ENCODE measurements around the gene JUN.

JUN gene

DNA sequence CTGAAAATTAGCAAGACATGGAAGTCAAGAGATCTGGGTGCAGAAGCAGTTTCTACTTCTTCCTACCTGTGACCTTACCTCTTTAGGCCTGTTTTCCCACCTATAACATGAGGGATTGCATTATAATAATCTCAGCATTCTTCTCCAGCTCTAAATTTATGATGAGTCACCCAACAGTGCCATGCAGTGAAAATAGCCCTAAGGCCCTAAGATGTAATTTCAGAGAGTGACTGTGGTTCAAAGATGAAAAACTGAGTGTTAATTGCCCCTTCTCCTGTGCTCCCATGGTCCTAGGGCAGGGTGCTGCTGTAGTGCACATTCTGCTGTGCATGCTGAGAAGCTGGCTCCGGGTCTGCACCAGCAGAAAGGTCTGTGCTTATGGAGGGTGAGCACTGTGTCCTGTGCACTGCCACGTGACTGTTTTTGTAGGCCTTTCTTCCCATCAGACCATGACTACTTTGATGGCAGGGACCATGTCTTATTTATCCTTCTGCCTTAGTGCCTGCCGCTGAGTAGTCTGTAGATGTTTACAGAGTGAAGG is 29.7 kb downstream of the JUN start:
- H3K27ac ChIP-seq = no peak overlapping the region
- no peak for TF ChIP-seq CTCF (conservative IDR thresholded peaks at IDR 0.05)

GRCh38 chr1:58753431-58753866 is 30.4 kb downstream of the JUN start:
- no peak overlapping the region; the same call in 1 of the 2 replicates for H3K27ac ChIP-seq

DNA sequence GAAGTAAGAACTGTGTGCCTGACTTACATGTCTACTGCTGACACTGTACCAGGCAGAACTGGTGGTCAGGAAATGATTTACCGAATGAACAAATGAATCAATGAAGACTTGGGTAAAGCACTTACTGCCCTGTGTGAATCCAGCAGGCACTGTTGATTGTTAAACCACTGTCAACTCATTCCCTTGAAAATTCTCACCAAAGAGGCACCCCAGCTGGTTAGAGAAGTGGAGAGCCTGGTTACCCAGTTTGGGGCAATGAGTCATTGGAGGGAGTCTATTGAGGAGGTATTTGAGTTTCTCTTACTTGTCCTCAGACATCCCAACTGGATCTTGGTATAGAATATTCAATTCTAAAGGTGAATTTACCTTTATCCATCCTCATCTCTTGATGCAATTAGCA is 34.2 kb downstream of the JUN start:
- no peak overlapping the region for H3K27ac ChIP-seq
- TF ChIP-seq CTCF (conservative IDR thresholded peaks at IDR 0.05) = no peak

More at GRCh38 chr1:58753431-58753866, 30.4 kb downstream of the JUN start:
- TF ChIP-seq CTCF (conservative IDR thresholded peaks at IDR 0.05) = no peak

GRCh38 chr1:58748666-58749065 is 35.2 kb downstream of the JUN start:
- no peak overlapping the region for H3K27ac ChIP-seq
- TF ChIP-seq CTCF (conservative IDR thresholded peaks at IDR 0.05) = no peak

DNA sequence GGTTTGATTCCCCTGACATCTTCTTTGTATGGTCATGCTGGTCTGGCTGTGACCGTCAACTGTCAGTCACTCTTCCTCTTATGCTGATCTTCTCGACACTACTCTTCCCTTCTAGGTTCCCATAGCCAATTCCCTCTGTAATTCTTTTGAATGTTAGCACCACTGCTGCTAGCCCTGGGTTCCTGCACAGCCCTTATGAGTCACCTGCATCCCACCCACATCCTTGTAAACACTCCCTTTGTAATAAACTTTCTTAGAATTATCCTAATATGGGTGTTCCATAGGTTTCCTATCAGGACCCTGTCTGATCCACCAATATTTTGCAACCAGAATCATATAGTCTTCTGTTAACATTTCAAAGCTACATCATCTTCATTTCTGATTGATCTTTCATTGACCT is 37.1 kb downstream of the JUN start:
- no peak for TF ChIP-seq CTCF (conservative IDR thresholded peaks at IDR 0.05)
- H3K27ac ChIP-seq = no peak overlapping the region

- H3K27ac ChIP-seq = no peak overlapping the region
- TF ChIP-seq CTCF (conservative IDR thresholded peaks at IDR 0.05) = no peak
These were observed 37.7 kb downstream of the JUN start for GRCh38 chr1:58746182-58746581.

DNA sequence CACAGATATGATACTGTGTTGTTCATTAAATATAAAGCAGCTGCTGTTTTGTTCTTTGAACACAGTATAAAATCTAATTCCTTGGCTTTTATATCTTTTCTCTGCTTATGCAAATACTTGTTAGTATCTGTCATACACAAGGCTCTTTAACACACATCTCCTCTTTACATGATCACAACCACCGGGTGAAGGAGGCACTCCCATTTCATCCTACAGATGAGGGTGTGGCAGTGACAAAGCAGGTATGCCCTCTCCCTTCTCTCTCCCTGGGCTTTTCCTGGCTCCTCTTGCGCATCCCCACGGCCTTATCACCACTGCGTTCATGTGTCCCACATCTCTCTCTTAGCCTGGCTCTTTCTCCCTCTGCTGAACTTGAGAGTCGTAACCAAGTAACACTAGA is 38.2 kb downstream of the JUN start:
- TF ChIP-seq CTCF (conservative IDR thresholded peaks at IDR 0.05) = no peak

More for the DNA sequence above, 38.2 kb downstream of the JUN start:
- no peak overlapping the region for H3K27ac ChIP-seq

Measured in VCaP (cell line).